GM18505 (cell line): Measurements from ENCODE around the gene COL6A1.
"Not testable (repeated sequence)": the region's sequence is repeated elsewhere in the genome, so short reads cannot be mapped to it uniquely, and the experiment has no call there.

ENCODE experiments used
- ATAC-seq: cut with Tn5 transposase; IDR thresholded peaks from one replicate; pipeline ENCODE4 v1.9.1; 2021; ENCODE audit not compliant: unreplicated experiment
- POLR2A ChIP-seq: IDR thresholded peaks from 4 replicates; pipeline ENCODE4 v1.6.1; 2011; ENCODE audit warnings: borderline replicate concordance; ENCODE audit not compliant: insufficient read depth, insufficient read length; ENCODE audit errors: extremely low read depth

Gene COL6A1

GRCh38 chr21:46001821-46002681 lies 20.5 kb downstream of the COL6A1 start:
- TF ChIP-seq POLR2A, result no peak
- no peak for ATAC-seq

DNA sequence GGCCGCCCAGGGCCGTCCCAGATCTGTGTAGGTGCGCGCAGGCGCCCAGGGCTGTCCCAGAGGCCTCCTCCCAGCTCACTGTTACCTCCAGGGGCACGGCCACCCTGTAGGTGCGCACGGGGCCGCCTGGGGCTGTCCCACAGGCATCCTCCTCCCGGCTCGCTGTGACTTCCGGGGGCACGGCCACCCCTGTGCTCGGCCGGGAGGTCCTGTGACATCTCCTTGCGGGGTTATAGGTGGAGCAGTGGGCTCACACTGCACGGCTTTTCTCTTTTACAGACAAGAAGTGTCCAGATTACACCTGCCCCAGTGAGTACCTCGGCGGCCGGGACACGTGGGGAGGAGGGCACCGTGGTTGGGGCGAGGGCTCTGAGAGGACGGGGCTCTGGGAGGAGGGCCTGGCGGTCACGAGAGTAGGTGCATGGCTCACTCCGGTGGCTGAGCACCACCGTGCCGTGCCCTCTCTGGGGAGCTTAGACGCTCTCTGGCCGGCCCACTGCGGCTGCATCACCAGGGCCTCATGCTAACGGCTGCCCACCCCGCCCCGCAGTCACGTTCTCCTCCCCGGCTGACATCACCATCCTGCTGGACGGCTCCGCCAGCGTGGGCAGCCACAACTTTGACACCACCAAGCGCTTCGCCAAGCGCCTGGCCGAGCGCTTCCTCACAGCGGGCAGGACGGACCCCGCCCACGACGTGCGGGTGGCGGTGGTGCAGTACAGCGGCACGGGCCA lies 21.4 kb downstream of the COL6A1 start:
- TF ChIP-seq POLR2A, result no peak
- no peak for ATAC-seq

- TF ChIP-seq POLR2A, result no peak
- ATAC-seq, result no peak
These were observed 22.0 kb downstream of the COL6A1 start for GRCh38 chr21:46003575-46004007.

DNA sequence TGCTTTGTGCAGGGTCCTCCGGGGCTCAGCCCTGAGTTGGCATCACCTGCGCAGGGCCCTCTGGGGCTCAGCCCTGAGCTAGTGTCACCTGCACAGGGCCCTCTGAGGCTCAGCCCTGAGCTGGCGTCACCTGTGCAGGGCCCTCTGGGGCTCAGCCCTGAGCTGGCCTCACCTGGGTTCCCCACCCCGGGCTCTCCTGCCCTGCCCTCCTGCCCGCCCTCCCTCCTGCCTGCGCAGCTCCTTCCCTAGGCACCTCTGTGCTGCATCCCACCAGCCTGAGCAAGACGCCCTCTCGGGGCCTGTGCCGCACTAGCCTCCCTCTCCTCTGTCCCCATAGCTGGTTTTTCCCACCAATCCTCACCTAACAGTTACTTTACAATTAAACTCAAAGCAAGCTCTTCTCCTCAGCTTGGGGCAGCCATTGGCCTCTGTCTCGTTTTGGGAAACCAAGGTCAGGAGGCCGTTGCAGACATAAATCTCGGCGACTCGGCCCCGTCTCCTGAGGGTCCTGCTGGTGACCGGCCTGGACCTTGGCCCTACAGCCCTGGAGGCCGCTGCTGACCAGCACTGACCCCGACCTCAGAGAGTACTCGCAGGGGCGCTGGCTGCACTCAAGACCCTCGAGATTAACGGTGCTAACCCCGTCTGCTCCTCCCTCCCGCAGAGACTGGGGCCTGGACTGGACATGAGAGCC lies 22.7 kb downstream of the COL6A1 start:
- no peak for ATAC-seq
- TF ChIP-seq POLR2A, result no peak

GRCh38 chr21:46005081-46005480 lies 23.5 kb downstream of the COL6A1 start:
- TF ChIP-seq POLR2A, result no peak
- no peak for ATAC-seq

DNA sequence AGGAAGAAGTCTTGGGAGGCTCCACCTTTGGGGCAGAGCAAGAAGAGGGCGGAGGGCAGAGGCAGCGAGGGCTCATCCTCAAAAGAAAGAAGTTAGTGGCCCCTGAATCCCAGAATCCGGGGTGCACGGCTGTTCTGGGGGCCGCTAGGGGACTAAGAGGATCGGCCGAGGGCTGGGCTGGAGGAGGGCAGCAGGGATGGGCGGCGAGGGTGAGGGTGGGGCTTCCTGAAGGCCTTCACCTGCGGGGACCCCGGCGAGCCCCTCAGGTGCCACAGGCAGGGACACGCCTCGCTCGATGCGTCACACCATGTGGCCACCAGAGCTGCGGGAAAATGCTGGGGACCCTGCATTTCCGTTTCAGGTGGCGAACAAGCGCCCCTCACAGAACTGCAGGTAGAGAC lies 23.9 kb downstream of the COL6A1 start:
- no peak for TF ChIP-seq POLR2A
- ATAC-seq, result no peak

- not testable (repeated sequence) for ATAC-seq
These were observed 24.4 kb downstream of the COL6A1 start for GRCh38 chr21:46005894-46006546.

DNA sequence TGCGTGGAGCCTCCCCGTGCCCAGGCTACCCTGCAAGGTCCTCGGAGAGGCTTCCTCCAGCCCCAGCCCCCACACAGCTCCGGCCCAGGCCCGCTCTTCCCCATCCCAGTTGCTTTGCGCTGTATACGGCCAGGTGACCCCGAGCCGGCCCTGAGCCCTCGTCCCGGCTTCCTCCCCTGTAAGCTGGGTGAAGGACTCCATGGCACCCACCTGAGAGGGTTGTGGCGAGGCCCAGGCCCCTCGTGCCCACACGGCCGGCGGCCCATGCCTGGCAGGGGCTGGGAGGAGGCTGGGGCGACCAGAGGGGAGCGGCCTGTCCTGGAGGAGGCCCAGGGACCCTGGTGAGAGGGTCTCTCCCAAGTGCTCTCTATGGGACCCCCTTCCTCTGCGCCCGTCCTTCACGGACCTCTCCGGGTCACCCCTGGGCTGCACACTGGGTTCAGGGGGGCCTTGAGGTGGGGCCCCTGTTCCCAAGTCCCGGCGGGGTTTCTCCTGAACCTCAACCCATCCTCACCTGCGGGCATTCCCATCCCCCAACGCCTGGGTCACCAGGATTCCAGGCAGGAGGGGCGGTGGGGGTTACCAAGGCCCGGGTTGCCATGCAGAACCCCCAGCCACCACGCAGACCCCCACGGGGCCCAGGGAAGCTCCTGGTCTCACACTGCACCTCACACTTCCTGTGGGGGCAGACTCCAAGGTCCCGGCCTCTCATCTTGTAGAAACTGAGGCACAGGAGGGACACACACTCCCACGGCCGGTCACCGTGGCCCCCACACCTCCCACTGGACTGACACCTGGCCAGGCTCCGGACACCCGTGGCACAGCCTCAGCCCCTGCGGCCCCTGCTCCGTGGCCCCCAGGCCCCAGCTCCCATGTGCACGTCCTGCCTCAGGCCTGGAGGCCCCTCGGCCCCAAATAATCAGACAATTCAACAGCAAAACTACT lies 25.2 kb downstream of the COL6A1 start:
- TF ChIP-seq POLR2A, result no peak
- no peak for ATAC-seq

GRCh38 chr21:46007492-46007868 lies 25.9 kb downstream of the COL6A1 start:
- TF ChIP-seq POLR2A, result no peak
- no peak for ATAC-seq

DNA sequence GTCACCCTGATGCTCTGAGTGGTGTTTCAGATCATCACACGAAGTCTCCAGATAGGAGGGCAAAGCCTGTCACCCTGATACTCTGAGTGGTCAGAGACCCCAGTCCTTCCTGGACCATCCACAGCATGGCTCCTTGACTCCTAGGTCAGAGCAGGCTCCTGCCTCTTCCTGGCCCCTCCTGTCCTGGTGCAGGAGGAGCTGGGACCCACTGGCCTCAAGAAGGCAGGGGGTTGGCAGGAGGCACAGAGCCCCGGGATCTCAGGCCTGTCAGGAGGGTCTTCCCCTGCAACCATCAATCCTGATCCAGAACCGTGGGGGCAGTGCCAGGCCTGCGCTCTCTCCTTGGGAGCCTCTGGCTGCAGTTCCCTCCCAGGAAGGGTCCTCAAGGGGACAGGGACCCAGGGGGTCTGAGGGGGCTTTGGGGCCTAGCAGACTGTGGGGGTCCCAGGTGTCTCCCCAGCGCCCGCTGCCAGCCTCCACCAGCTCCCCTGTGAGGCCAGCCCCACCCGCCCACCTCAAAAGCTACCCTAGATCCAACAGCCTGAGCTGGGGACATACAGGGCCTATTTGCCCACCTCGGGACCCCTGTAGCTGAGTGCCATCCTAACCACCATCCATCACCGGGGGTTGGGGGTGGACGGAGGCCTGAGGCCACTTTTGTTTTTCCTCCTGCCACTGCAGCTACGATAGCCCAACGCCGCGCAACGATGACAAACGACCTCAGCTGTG lies 27.5 kb downstream of the COL6A1 start:
- no peak for ATAC-seq
- no peak for TF ChIP-seq POLR2A

DNA sequence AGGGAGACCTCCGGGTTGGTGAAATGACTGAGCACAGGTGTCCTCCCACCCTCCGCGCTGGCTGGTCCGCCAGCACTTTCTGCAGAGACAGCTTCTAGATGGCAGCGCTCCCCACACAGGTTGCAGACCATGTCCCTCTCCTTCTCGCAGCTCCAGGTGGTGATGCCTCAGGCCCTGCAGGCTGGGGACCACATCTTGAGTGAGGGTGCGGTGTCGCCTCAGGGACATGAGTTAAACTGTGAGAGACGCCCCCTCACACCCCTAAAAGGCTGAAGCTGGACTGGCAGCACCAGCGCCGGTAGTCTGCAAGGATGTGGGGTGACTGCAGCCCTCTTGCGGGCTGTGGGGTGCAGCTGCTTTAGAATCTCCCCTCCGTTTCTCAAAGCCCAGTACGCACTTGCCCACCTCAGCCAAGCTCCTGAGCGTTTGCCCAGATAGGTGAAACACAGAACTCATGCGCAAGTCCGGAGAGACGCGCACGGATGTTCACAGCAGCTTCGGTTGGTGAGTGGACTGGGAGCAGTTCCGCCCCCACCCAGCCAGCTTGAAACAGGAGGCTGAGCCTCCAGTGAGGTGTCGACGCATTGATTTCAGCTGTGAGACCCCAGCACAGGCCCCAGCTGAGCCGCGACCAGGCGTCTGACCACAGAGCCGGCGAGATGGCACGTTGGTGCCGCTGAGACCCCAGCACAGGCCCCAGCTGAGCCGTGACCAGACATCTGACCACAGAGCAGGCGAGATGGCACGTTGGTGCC lies 28.6 kb downstream of the COL6A1 start:
- no peak for TF ChIP-seq POLR2A
- no peak for ATAC-seq
